Stimulated activated CD4-positive, alpha-beta T cell treated with anti-CD3 and anti-CD28 coated beads, Interleukin-15, amount 100 ng/mL, for 48 hours (primary cell): Measurements from ENCODE around the gene DDX3X.

ENCODE experiments used
- DNase-seq, 2 donors: peaks; one replicate each; pipeline ENCODE4 v3.0.0-alpha.2; 2020; ENCODE audit warnings: low read depth in 2 of 2

The DDX3X gene

DNA sequence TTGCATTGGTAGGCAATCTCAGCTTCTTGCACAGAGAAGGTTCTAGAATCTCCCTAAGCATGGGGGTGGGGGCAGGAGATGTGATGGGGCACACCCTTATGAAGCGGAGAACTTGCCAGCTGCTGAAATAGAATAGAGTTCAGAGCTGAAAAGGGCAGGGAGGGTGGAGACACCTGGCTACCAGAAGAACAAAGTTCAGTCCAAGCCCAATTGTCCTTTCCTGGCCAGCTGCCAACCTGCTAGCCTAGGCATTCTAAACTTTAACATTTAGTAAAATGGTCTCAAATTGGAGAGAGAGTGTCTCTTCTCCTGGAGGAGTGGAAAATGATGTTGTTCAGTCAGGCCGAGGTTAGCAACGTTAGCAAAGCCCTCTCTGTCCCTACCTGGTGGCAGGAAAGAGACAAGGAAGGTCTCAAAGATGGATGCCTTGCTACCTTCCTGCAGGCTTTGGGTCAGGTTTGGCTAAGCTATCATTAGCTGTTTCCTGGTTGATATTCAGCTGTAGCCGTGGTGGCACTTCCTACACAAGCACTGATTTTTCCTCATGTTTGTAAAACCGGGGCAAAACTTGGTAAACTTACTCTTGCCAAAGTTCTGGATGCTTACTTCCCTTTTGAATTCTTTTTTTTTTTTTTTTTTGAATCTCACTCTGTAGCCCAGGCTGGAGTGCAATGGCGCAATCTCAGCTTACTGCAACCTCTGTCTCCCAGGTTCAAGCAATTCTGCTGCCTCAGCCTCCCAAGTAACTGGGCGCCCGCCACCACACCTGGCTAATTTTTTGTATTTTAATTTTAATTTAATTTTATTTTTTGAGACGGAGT lies 78.5 kb downstream of the DDX3X start:
- no peak for DNase-seq
